Loucy (cell line): ENCODE data around the gene ZNF470.

ENCODE experiments used
- CTCF ChIP-seq: fragments of 200-600 bp; sonication (generic); conservative IDR thresholded peaks from 2 replicates; pipeline ENCODE4 v1.5.1; 2014; ENCODE audit warnings: mild to moderate bottlenecking, antibody characterized with exemption, low read length
- EZH2phosphoT487 ChIP-seq: fragments of 200-600 bp; IDR thresholded peaks from 2 replicates; pipeline ENCODE4 v1.6.1; 2018; ENCODE audit warnings: antibody characterized with exemption, mild to moderate bottlenecking, moderate library complexity, borderline replicate concordance

GRCh38 chr19:56623006-56623405, 55.7 kb downstream of the ZNF470 start:
- TF ChIP-seq CTCF (no peak), EZH2phosphoT487 (no peak)
